ENCODE data around the gene BTBD16.

DNA sequence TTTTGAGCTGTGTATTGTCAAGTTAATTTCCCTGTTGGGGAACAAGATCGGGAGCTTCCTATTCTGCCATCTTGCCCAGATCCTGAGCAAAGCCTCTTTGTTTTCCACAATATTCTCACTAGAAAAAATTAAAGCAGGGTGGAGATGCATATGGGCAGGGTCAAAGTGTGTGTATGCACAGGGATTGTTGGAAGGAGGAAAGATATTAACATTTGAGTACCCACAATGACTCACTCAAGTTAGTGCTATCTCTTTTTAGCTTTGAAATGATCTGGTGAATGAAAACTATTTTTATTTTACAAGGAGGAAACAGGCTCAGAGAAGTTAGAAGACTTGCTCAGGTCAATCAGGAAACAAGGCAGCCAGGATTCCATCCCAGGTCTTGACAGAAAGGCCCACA, 6.7 kb upstream of the BTBD16 start:
- TF ChIP-seq RFX5 (IDR thresholded peaks at IDR 0.05; ENCODE audit: low read depth, low read length) = no peak
- no peak for TF ChIP-seq MAFK (IDR thresholded peaks at IDR 0.05; ENCODE audit: low read depth, low read length)
- TF ChIP-seq, protein P1, sequence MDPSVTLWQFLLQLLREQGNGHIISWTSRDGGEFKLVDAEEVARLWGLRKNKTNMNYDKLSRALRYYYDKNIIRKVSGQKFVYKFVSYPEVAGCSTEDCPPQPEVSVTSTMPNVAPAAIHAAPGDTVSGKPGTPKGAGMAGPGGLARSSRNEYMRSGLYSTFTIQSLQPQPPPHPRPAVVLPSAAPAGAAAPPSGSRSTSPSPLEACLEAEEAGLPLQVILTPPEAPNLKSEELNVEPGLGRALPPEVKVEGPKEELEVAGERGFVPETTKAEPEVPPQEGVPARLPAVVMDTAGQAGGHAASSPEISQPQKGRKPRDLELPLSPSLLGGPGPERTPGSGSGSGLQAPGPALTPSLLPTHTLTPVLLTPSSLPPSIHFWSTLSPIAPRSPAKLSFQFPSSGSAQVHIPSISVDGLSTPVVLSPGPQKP (IDR thresholded peaks at IDR 0.05; ENCODE audit: borderline replicate concordance, low read depth, low read length) = no peak
- TF ChIP-seq, protein P2, sequence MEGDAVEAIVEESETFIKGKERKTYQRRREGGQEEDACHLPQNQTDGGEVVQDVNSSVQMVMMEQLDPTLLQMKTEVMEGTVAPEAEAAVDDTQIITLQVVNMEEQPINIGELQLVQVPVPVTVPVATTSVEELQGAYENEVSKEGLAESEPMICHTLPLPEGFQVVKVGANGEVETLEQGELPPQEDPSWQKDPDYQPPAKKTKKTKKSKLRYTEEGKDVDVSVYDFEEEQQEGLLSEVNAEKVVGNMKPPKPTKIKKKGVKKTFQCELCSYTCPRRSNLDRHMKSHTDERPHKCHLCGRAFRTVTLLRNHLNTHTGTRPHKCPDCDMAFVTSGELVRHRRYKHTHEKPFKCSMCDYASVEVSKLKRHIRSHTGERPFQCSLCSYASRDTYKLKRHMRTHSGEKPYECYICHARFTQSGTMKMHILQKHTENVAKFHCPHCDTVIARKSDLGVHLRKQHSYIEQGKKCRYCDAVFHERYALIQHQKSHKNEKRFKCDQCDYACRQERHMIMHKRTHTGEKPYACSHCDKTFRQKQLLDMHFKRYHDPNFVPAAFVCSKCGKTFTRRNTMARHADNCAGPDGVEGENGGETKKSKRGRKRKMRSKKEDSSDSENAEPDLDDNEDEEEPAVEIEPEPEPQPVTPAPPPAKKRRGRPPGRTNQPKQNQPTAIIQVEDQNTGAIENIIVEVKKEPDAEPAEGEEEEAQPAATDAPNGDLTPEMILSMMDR (conservative IDR thresholded peaks at IDR 0.05; ENCODE audit: low read depth, low read length) = no peak
- TF ChIP-seq CEBPB (IDR thresholded peaks at IDR 0.05; ENCODE audit: low read depth, low read length) = no peak
- TF ChIP-seq RAD21 (IDR thresholded peaks at IDR 0.05; ENCODE audit: low read length) = no peak
- TF ChIP-seq MAZ (IDR thresholded peaks at IDR 0.05; ENCODE audit: borderline replicate concordance, low read depth, low read length) = no peak
- TF ChIP-seq FOS (IDR thresholded peaks at IDR 0.05; ENCODE audit: low read depth, low read length) = no peak
- TF ChIP-seq RCOR1 (IDR thresholded peaks at IDR 0.05; ENCODE audit: insufficient replicate concordance, low read length) = no peak
- no peak for TF ChIP-seq POLR2A (IDR thresholded peaks at IDR 0.05; ENCODE audit: low read depth, low read length)

Data from IMR-90 (cell line).